ENCODE measurements around the gene NDST4.
"Not testable (repeated sequence)": the region's sequence is repeated elsewhere in the genome, so short reads cannot be mapped to it uniquely, and the experiment has no call there.

Gene NDST4

DNA sequence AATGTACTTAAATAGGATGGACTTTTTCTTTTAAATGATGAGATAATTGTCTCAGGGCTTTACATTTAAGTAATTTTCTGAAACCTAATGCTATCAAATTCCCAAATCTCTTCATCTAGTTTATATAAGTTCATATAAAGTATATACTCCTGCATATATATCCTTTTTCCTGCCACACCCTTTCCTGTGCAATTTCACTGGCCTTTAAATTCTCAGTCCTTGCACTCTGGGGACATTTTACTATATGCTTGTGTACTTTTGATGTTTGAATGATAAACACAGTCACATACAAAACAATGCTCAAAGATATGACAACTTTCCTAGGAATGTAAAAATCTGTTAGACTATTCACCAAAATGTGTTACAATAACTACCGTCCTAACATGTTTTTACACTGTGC, 60.1 kb downstream of the NDST4 start:
- no peak for DNase-seq

DNA sequence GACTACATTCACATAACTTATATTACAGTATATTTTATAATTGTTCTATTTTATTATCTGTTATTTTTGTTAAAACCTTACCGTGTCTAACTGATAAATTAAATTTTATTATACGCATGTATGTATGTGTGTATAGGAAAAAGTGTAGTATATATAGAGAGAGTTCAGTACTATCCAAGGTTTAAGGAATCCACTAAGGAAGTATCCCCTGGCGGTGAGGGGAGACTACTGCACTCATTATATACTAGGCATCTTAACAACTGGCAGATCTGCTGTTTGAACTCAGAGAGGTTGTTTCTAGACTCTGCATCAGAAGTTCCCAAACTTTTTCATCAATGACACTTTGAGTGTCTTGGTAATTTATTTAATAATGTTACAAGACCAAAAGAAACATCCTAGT, 70.9 kb downstream of the NDST4 start:
- no peak for DNase-seq

DNA sequence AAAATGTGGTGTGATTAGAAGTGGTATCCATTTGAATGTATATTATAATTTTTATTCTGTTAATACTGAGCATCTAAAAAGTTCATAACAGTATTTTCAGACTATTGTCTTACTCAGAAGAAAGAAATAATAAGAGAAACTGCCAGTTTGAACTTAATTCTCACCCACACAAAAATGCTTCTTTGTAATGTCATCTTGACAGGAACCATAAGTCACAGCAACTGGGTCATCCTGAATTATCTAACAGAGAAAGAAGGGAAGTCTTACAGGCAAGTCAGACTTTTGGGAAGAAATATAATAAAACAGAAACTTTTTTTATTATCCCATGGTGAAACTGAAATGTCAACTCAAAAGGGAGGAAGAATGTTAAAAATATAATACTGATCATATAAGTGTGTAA, 83.1 kb downstream of the NDST4 start:
- no peak for DNase-seq

DNA sequence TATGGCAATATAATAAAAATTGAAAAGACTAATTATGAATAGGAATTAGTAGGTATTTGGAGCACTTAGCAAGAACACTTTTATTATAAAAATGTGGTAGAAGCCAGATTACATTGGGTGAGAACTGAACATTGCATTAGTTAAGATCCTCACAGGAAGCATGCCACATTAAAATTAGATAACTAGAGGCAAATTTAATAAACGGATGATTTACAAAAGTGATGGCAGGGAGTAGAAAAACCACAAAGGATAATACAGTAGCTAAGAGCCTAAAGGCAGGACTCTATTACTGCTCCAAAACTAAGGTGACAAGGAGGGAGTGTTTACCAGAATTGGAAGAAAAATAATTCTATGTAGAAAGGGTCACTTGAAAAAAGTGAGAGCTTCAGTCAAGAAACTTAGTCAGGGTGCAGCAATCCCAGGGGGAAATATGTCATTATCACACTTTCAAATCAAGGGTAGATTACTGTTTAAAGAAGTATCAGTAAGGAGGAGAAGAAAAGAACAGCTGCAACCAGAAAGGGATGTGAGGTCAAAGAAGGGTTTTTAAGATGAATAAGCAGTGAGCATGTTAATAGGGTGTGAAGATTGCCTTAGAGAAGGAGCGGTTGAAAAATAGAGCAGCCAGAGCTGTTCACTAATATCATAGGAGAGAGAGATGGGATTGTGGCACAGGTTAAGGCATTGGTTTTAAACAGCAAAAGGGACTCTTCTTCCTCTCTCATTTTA, 84.6 kb downstream of the NDST4 start:
- no peak for DNase-seq

DNA sequence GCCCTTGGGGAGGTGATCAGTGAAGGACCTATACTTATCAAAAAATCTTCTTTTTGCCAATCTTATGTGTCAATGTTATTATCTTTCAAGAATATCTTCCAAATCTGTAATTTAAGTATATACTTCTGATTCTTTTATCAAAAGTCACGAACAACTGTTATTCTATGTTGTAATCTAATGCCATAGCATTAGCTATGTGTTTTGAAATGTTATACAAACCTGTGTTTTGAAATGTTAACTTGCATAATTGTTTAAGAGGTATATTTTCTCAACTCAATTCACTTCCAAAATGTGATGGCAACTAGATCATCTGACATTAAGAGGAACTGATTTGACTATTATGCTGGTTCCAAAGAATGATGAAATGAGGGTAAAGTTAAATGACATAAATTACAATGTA, 113.5 kb downstream of the NDST4 start:
- no peak for DNase-seq

DNA sequence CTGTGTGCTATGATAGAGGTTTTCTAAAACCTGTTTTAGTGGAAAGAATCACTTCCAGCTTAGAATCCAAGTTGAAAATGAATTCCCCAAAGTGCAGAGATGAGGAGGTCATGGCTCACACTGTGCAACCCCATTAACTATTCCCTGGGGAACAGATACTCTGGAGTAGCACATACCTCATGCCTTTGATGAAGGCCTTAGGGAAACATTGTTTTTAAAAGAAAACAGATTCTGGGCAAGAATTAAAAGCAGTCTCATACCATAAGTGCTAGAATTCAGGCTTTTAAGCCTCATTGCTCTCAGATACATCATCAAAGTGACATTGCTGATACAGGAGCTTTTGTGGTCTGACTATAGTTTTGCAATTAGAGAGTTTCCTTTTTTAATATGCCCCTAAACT, 115.1 kb downstream of the NDST4 start:
- no peak for DNase-seq

DNA sequence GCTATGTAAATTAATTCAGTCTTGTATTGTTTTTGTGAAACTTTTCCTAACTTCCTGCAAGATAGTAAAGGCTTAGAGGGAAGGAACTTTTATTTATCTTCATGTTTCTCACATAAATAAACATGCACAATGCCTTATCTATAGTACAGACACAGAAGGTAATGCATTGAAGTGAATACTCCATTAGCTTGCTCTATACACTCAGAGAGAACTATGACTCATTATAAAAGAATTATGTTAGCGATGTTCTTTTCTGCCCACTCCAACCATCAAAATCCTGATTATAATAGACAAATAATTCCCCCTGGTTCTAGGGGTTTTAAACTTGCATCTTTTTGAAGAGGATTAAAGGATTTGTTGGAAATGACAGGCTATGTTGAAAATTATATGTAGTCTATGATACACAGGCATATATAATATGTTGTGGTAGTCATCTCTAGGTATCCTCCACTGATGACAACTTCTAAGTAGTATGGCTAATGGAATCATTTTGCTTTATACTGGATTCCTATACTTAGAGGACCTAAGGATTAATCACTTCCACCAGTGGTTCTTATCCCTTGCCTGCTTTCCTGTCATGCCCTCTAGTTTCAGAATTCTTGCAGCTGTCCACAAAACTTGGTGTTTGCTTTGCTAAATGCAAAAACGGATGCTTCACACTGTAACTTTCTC, 115.7 kb downstream of the NDST4 start:
- no peak for DNase-seq

DNA sequence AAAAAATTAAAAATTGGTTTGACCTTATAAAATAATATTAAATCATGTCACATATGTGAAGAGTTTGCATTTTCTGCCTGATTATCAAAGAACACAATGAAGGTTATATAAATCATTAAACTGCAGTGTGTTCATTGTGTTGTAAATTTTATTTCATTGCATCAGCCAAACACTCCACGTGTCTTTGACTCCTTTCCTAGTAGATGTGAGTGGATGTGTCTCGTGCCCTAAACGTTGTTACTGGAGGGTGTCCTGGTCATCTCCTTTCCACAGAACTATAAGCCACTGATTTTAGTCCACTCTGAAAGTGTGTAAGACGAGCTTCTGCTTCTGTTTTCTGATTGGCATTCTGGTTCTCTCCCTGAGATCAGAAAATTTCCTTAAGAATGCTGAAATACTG, 127.3 kb downstream of the NDST4 start:
- no peak for DNase-seq

DNA sequence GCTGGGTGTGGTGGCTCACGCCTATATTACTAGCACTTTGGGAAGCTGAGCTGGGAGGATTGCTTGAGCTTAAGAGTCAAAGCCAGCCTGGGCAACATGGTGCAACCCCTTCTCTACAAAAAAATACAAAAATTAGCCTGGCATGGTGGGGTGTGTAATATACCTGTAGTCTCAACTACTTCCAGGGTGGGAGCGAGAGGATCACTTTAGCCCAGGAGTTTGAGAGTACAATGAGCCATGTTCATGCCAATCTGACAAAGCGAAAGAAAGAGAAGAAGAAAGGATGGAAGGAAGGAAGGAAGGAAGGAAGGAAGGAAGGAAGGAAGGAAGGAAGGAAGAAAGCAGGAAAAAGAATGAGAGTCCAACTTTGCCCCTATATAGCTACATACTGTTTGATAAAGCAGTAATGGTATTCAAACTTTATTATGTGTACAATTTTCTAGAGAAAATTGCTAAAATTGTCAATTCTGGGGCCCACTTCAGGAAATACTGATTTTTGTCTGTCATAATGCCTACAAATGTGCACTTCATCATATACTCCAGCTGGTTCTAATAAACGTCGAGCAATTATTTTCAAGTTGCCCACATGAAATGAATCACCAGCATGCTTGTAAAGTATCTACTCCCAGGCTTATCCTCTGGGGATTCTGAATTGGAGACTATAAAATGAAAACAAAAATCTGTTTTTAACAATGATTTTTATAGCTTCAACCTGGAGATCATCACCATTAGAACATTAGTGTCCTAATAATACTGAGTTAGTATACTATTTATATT, 132.3 kb downstream of the NDST4 start:
- no peak for DNase-seq

DNA sequence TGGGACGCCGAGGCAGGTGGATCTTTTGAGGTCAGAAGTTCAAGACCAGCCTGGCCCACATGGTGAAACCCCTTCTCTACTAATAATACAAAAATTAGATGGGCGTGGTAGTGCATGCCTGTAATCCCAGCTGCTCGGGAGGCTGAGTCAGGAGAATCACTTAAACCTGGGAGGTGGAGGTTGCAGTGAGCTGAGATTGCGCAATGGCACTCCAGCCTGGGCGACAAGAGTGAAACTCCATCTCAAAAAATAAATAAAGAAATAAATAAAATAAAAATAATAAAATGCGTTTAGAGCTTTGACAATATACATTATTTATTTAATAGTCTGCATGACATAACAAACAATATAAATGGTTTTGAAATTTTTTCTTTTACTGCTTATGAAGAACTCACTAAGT, 133.0 kb downstream of the NDST4 start:
- DNase-seq = not testable (repeated sequence)

DNA sequence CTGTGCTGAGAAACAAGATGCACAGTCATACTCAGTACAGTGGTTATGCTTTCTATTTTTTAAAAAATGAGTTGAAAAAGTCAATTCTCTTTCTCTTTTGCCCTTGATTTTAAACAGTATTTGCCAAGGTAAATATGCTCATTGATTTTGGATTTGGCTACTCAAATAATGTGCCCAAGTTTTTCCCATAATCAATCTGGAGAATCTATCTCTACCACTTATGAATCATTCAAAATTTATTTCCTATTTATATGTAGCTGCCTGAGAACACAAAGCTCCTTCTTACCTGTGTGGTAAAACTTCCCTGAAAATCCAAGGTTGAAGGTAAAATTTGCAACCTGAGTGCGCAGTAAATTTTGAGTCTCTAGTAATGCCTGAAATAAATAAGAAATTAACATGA, 136.5 kb downstream of the NDST4 start:
- DNase-seq = no peak

DNA sequence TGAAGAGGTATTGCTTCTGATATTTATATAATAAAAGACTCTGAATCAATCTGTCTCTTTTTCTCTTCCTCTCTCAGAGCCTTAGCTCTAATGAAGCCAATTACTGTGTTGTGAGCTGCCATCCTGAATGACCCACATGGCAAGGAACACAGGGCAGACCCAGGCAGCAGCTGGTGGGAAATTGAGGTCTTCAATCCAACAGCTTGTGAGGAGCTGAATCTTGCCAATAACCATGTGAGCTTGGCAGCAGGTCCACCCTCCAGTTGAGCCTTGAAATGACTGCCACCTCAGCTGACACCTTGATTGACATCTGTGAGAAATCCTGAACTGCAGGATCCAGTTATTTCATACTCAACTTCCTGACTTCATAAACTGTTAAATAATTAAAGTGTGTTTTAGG, 149.4 kb downstream of the NDST4 start:
- no peak for DNase-seq

DNA sequence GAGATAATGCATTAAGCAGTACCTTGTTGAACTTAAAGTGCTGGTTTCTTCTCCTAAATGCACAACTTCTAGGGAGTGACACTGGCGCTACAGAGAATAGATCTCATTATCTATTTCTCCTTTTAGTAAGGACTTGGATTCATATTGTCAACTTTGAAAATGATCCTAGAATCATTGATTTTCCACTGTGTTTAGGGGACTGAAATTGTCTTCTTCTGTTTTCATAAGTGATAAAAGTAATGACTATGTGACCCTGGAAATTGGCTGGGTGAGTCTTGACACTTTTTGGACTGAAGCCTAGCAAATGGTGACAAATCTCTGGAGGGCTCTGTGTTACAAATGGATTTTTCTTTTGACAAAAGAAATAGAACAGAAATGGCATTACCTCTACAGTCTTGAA, 167.8 kb downstream of the NDST4 start:
- no peak for DNase-seq

DNA sequence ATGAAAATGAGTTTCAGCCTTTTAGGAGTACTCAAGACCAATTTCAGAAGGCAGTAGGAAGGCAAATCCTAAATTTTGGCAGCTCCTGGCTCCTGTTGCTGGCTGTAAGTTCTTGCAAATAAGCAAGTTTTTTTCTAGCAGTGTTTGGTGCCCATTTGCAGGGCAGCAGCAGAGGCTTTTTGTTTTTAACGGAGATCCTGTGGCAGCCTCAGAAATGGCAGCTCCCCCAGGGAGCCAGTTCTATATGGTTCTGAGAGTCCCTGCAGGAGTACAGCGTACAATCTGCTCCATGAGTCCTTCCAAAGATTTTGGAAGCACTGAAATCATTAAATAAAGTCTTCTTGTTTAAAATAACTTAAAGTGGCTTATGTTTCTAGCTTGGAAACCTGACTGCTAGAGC, 171.9 kb downstream of the NDST4 start:
- DNase-seq = no peak

DNA sequence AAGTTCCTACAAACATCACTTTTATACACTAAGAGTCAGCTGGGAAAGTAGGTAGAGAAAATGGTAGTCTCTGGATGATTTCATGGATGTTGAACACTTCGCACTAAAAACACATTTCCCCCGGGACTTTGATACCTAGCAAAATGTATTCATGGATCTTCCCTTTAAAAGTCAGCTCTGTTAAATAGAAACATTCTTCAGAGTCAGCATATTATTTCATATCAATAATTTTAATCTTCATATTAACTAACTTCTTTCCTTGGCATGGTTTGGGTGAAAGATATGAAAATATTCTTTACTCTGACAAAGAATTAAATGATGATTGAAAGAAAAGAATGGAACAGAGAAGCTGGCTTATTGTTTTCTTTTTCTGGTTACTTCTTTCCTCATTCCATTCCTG, 185.5 kb downstream of the NDST4 start:
- DNase-seq = no peak

DNA sequence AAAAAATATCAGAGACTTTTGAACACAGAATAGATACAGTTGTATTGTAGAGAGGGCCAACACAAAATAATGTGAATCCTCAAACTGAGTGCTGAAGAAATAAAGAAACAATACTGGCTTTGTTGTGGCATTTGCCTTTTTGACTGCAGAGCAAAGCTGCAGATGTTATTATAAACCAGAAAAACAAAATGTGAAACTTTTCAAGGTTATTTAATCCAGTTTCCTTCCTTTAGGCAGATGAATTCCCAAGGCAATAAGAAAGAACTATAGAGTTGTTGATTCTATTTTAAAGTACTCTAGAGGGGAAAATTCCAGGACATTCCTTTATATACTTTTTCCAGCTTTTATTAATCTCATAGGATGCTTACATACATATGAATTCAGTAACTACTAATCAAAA, 186.8 kb downstream of the NDST4 start:
- no peak for DNase-seq

DNA sequence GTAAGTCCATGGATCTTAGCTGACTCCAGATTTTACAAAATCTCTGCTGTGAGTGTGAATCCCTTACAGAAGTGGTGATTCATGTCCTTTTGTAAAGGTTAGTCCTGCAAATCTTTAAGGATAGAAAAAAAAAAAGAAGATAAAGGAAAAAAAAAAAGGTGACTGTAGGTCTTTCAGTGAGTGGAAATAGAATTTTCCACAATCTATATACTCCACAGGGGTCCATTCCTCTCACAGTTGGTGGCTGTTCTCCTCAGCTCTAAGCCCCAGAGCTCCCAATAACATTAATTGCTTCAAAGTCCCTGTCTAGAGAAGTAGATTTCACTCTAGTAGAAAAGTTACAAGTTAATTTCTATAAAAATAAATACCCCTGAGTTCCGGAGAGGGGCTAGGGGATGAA, 189.1 kb downstream of the NDST4 start:
- DNase-seq = no peak

DNA sequence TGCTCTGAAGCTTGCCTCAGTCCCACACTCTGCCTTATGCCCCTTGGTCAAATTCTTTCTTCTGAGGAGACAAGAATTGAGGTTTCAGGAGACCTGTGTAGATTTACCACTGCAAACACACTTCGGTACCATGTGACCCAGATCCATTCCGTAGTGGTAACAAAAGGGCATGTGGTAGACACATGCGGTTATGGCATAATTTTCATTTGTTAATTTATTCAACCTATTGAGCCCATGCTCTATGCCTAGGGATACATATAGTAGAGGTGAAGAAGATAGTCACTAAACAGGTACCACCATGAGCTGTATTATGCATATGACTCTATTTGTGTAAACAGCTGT, 190.9 kb downstream of the NDST4 start:
- no peak for DNase-seq

DNA sequence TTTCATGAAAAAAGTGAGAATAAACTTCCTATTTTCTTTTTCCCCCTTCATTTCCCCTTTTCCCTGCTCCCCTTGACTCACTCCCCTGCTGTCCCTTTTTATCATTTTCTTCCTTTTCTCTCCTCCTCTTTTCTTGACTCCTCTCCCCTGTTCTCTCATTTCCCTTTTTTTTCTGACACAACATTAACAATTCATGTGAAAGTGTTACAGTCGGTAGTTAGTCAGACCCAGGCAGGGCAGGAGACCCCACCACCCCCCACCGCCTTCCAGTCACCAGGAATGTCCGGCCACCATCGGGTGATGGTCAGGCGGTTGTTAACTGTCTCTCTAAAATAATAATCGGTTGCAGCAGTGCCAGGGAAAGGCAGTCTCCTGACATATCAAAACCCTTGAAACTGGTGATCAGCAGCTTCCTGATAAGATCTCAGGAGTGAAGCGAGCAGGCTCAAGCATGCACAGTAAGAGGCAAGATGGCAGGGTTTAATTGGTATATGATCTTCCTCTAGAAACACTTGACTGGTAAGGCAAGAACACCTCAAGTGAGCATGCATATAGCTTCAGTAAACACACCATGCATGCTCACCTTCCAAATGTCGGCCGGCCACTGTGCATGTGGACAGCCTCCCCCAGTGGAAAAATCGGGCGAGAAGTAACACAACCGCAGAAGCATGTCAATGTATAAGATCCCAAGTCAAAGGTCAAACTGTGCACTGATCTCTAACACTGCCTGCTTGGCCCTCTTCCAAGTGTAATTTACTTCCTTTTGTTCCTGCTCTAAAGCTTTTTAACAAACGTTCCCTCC, 191.4 kb downstream of the NDST4 start:
- no peak for DNase-seq

DNA sequence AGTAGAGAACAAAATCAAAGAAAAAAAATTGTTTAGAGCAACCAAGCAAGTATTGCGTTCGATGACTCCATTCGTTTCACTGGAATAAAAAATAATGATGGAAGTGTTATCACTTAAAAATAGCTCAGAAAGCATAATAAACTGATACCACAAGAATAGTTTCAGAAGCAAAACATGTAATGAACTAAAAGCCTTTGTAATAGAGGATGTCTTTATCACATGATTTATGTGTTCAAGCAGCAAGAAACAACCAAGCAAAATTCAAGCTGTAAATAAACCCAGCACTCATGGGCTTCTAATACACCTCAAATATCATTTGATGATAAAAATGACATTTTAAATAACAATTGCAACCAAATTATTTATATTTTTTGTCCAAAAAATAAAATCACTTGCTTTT, 192.2 kb downstream of the NDST4 start:
- no peak for DNase-seq

DNA sequence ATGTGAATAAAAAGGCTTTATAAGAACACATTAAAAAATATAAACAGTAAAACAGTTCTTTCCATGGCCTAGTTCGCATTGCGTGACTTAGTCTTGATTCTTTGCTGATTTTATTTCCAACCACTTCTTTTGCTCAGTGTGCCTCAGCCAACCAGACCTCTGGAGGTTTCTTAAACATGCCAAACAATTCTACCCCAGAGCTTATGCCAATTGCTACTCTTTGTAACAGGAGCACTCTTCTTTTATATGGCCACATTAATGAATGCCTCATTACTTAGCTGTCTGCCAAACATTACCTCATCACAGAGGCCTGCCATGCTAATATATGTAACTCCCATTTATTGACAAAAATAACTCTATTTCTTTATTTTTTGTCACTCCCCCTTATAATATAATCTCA, 202.3 kb downstream of the NDST4 start:
- DNase-seq = no peak

DNA sequence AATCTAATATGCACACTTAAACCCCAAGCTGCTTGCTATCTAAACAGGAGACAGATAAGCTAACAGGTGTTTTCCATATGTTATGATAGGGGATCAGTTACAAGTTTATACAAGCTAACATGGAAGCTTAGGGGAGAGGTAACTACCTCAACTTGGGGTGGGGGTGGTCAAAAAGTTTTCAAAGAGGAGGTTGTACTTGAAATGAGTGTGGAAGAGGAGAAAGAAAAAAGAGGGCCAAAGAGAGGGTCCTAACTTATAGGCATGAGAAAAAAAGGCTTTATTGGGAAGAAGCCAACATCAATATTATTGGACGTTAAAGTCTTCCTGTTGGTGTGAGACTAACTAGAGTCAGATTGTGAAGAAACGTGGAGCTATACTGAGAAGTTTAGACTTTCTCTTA, 205.9 kb downstream of the NDST4 start:
- no peak for DNase-seq

DNA sequence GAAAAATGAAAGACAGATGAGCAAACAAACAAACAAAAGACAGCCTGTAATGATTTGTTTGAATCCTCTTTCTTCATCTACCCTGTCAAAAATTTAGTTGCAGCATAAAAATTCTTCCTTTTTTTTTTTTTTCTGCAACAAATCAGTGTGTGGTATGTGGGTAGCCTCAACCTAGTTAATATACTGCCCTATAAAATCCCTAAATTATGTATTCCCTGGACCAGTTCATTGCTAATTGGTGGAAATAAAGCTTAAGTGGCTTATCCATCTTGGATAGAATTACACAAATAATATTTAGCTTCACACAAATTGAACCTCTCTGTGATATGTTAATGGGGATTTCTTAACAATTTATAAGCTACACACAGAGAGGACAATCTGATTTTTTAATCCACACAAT, 208.4 kb downstream of the NDST4 start:
- no peak for DNase-seq

DNA sequence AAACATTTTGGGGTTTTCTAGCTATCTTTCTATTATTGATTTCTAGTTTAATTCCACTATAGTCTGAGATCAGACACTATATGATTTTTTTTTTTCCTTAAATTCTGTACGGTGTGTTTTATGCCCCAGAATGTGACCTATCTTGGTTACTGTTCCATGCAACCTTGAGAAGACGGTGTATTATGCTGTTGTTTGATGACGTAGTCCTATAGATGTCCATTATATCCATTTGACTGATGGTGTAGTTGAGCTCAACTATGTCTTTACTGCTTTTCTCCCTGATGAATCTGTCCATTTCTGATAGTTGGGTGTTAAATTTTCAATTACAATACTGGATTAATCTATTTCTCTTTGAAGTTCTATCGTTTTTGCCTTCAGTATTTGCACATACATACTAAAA, 212.5 kb downstream of the NDST4 start:
- DNase-seq = no peak
